ELF-1 (cell line): ENCODE data around the gene CDK5RAP2.
"Not testable (repeated sequence)": the region's sequence is repeated elsewhere in the genome, so short reads cannot be mapped to it uniquely, and the experiment has no call there.

Experiments
- DNase-seq: peaks from one replicate; pipeline ENCODE4 v3.0.0-alpha.2; 2016; ENCODE audit warnings: low read depth, low spot score

Gene CDK5RAP2

GRCh38 chr9:120473608-120474007 lies 106.4 kb downstream of the CDK5RAP2 start:
- DNase-seq: no peak

- DNase-seq: no peak
These were observed 114.1 kb downstream of the CDK5RAP2 start for GRCh38 chr9:120465685-120466407.

GRCh38 chr9:120464887-120465421 lies 115.0 kb downstream of the CDK5RAP2 start:
- DNase-seq: no peak

GRCh38 chr9:120464176-120464886 lies 115.6 kb downstream of the CDK5RAP2 start:
- no peak for DNase-seq

- no peak for DNase-seq
These were observed 116.2 kb downstream of the CDK5RAP2 start for GRCh38 chr9:120463765-120464164.

- not testable (repeated sequence) for DNase-seq
These were observed 118.3 kb downstream of the CDK5RAP2 start for GRCh38 chr9:120461677-120462076.

GRCh38 chr9:120456218-120456617 lies 123.7 kb downstream of the CDK5RAP2 start:
- DNase-seq: no peak

- no peak for DNase-seq
These were observed 125.5 kb downstream of the CDK5RAP2 start for GRCh38 chr9:120454467-120454866.

GRCh38 chr9:120453792-120454191 lies 126.2 kb downstream of the CDK5RAP2 start:
- no peak for DNase-seq

GRCh38 chr9:120452631-120453030 lies 127.3 kb downstream of the CDK5RAP2 start:
- no peak for DNase-seq

GRCh38 chr9:120450916-120451315 lies 129.1 kb downstream of the CDK5RAP2 start:
- DNase-seq: no peak

GRCh38 chr9:120449566-120449965 lies 130.4 kb downstream of the CDK5RAP2 start:
- no peak for DNase-seq

- no peak for DNase-seq
These were observed 131.9 kb downstream of the CDK5RAP2 start for GRCh38 chr9:120447959-120448500.

GRCh38 chr9:120446671-120447070 lies 133.3 kb downstream of the CDK5RAP2 start:
- DNase-seq: no peak

GRCh38 chr9:120443976-120444375 lies 136.0 kb downstream of the CDK5RAP2 start:
- no peak for DNase-seq

GRCh38 chr9:120443489-120443888 lies 136.5 kb downstream of the CDK5RAP2 start:
- no peak for DNase-seq

- DNase-seq: no peak
These were observed 137.5 kb downstream of the CDK5RAP2 start for GRCh38 chr9:120442308-120442995.

- DNase-seq: no peak
These were observed 138.3 kb downstream of the CDK5RAP2 start for GRCh38 chr9:120441426-120442307.

GRCh38 chr9:120440791-120441190 lies 139.2 kb downstream of the CDK5RAP2 start:
- no peak for DNase-seq

- DNase-seq: no peak
These were observed 140.0 kb downstream of the CDK5RAP2 start for GRCh38 chr9:120439926-120440325.
